ENCODE data around the gene PHC1. TPM values are rescaled to one million over a fixed set of nuclear protein-coding genes. Genes with fewer than 3 reads are reported as not detected.

Gene PHC1
- total RNA-seq, 3 donors from 2014 or later: 7.5 to 49.3 (median 11.2) TPM

DNA sequence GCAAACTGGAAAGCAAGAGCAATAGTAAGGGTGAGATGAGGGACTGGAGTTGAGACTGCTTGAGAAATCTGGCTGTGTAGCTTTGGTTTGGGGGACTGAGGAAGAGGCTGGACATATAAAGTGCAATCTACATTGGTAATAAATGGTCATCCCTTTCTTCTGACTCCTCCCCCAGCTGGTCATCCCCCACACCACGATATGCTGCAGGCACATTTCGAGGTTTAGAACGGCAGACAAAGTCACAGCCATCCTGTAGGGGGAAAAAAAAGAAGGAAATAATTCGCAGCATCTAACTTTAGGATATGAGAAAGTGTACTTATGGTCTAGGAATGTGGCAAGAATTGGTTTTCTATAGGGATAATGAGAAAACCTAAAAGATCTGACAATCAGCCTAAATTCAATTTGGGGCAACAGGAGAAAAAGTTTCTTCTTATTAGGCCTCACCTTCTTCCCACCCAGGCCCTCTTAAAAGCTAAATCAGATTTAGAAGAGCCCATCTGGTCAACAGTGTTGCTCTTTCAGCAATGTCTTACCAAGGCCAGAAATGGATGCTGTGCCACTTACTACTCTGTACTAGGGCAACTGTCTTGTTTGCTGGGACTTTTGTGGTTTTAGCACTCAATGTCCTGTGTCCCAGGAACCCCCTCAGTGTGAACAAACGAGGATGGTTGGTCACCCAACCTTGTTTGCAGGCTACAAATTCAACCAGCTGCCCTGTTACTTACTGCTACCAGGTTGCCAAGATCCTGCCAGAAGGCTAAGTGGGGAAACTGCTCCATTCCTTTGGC is 27.6 kb downstream of the PHC1 start:
- no peak for DNase-seq
- peaks cover 3% of the 10 kb centered on the region for H3K36me3 ChIP-seq (ENCODE audit: low read depth)
- no peak overlapping the region for H3K4me3 ChIP-seq
- H3K9me3 ChIP-seq: no peaks in the 10 kb centered on the region
- intact Hi-C loops (cut with DNase I, micrococcal nuclease): no loop called here
- H3K4me1 ChIP-seq (ENCODE audit: low read depth): no peaks in the 10 kb centered on the region
- ATAC-seq: no peak
- TF ChIP-seq, protein P1, sequence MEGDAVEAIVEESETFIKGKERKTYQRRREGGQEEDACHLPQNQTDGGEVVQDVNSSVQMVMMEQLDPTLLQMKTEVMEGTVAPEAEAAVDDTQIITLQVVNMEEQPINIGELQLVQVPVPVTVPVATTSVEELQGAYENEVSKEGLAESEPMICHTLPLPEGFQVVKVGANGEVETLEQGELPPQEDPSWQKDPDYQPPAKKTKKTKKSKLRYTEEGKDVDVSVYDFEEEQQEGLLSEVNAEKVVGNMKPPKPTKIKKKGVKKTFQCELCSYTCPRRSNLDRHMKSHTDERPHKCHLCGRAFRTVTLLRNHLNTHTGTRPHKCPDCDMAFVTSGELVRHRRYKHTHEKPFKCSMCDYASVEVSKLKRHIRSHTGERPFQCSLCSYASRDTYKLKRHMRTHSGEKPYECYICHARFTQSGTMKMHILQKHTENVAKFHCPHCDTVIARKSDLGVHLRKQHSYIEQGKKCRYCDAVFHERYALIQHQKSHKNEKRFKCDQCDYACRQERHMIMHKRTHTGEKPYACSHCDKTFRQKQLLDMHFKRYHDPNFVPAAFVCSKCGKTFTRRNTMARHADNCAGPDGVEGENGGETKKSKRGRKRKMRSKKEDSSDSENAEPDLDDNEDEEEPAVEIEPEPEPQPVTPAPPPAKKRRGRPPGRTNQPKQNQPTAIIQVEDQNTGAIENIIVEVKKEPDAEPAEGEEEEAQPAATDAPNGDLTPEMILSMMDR (IDR thresholded peaks at IDR 0.05): no peak

DNA sequence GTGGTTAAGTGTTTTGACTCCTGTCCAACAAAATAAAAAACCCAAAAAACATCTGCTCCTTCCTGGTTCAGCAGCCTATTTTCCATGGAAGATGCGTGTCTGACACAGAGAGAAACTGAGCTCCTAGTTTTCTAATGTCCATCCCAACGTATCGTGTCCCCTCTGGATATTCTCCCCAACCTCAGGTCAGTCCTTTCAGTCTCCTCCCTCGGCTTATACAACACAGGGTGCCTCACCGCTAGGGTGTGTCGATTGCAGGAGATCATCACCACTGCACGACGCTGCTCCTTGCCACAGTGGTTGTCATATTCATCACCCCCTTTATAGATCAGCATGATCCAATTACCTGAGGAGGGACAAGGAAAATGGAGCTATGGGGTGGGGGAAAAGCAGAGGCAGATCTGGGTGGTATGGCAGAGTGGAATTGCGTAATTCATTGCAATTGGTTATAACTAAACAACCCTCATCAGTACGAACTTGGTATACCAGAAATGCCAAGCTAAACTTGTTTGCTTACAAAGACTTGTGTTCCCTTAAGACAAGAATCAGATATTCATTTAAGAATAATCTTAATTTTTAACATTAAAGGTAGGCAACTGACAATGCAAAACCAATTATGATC is 29.4 kb downstream of the PHC1 start:
- Histone ChIP-seq H3K36me3 (ENCODE audit: low read depth) (peaks cover 3% of the 10 kb centered on the region), H3K9me3 (no peaks in the 10 kb centered on the region), H3K4me3 (no peak overlapping the region), H3K4me1 (ENCODE audit: low read depth) (peaks cover 12% of the 10 kb centered on the region)
- DNase-seq: no peak
- intact Hi-C loops (cut with DNase I, micrococcal nuclease): no loop called here
- TF ChIP-seq, protein P1 (IDR thresholded peaks at IDR 0.05): no peak
- no peak for ATAC-seq

DNA sequence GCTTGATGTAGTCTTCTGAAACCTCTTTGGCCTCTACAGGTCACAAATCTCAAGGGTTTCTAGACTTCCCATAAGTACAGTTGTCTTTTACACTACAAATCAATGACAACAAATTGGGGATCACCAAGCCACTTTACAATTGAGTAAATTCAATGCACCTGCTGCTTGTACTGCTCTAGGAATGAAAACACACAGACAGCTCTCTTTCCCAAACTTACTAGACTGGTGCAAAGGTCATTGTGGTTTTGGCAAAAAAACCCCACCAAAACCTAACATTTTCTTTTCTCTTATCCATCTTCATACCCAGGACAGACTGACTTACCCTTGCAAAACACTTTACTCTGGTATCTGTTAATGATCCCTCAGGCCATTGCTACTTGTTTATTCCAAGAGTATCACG is 32.4 kb downstream of the PHC1 start:
- TF ChIP-seq, protein P1 (IDR thresholded peaks at IDR 0.05): no peak
- H3K36me3 ChIP-seq (ENCODE audit: low read depth): peaks cover 3% of the 10 kb centered on the region
- DNase-seq (no peak), ATAC-seq (no peak)
- H3K4me1 ChIP-seq (ENCODE audit: low read depth): peaks cover 12% of the 10 kb centered on the region
- H3K9me3 ChIP-seq: no peaks in the 10 kb centered on the region
- intact Hi-C loops (cut with DNase I, micrococcal nuclease): no loop called here
- no peak overlapping the region for H3K4me3 ChIP-seq

DNA sequence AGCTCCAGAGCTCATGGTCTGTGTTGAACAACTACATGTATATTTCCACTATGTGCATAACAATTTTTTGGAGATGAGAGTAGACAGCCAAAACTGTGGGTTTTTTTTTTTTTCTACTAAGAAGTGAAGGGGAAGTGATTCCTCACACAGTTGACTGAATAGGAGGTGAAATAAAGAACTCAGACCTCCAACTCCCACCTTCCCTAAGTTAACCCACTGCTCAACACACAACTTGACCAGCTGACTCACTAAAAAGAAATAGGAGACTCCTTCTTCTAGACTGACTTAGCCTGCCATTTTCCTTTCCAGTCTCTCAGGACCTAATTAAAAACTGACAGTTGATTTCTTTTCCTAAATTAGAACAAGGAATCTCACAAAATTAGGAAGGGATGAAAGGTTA is 33.4 kb downstream of the PHC1 start:
- Histone ChIP-seq H3K9me3 (no peaks in the 10 kb centered on the region), H3K4me1 (ENCODE audit: low read depth) (peaks cover 12% of the 10 kb centered on the region), H3K4me3 (no peak overlapping the region), H3K36me3 (ENCODE audit: low read depth) (peaks cover 3% of the 10 kb centered on the region)
- TF ChIP-seq, protein P1 (IDR thresholded peaks at IDR 0.05): no peak
- no peak for ATAC-seq
- intact Hi-C loops (cut with DNase I, micrococcal nuclease): no loop called here
- no peak for DNase-seq

DNA sequence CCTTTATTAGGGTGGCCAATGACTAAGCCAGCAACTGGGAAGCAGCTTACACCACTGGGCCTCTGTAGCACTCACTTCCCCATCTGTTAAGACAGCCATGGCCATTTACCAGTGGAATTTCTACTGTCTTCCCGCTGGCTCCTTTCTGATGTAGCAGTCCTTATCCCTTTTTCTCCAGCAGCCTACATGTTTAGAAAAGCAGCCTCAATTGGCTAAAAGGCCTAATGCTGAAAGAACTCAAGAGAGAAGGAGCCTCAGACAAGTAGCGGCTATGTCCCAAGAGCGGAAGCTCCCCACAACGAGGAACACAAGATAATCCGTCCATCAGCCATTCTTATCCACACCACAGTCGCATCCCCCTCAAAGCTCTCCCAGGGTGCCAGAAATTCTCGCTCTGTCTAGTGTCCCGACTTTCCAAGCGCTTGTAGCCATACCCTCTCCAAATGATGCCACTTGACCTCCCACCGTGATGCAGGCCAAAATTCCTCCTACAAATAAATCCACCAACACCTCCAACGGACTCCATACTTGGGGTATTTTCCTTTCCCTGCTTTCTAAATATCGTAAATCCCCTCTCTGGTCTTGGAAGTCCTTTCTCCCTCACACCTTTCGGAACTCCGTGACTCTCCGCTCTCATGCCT is 34.5 kb downstream of the PHC1 start:
- H3K4me1 ChIP-seq (ENCODE audit: low read depth): peaks cover 12% of the 10 kb centered on the region
- DNase-seq (peak in 1 of 3 donors; percentile 21), ATAC-seq (no peak)
- peaks cover 1% of the 10 kb centered on the region for H3K36me3 ChIP-seq (ENCODE audit: low read depth)
- TF ChIP-seq, protein P1 (IDR thresholded peaks at IDR 0.05): no peak
- intact Hi-C loops (cut with DNase I, micrococcal nuclease): no loop called here
- no peaks in the 10 kb centered on the region for H3K9me3 ChIP-seq
- peak overlapping the region; percentile 81 for H3K4me3 ChIP-seq

Measured in mucosa of descending colon (tissue), 3 donors.